T-cell (primary cell): Measurements from ENCODE around the gene REN. TPM values are rescaled to one million over a fixed set of nuclear protein-coding genes. Genes with fewer than 3 reads are reported as not detected.

ENCODE experiments used
- ATAC-seq, 4 experiments: fragments of 200-7000 bp in 3 of 4; fragments of 150-1000 bp in 1 of 4; cut with Tn5 transposase; replicated peaks in 1 of 4; 1 replicate in 3 of 4; 2 replicates in 1 of 4; pipeline ENCODE4 v1.10.0; 2021; ENCODE audit warnings: moderate library complexity in 3 of 4, mild to moderate bottlenecking in 2 of 4, moderate number of reproducible peaks in 1 of 4
- CTCF ChIA-PET, 2 donors: fragments of 300-600 bp; sonication (Branson Sonifier 250); formaldehyde crosslinking; loops; one replicate each; lab custom pipeline; 2022; ENCODE audit warnings: antibody characterized with exemption in 2 of 2; lab: Charles Lee
- POLR2A ChIA-PET, 2 donors: fragments of 300-600 bp; sonication (Branson Sonifier 250); formaldehyde crosslinking; loops; one replicate each; lab custom pipeline; 2022; ENCODE audit warnings: antibody characterized with exemption in 2 of 2; lab: Charles Lee
- DNase-seq, 35 experiments: peaks; one replicate each; pipeline versions ENCODE4 v3.0.0 to v3.0.0-alpha.2; 2013 to 2023
- H3K27ac ChIP-seq: one replicate; pipeline ENCODE4 v1.5.1; 2013; ENCODE audit warnings: low read length
- H3K27me3 ChIP-seq, 2 experiments: replicated peaks in 1 of 2; 1 replicate in 1 of 2; 2 replicates in 1 of 2; pipeline versions ENCODE4 v1.6.1 to v1.7.0; 2013; ENCODE audit warnings: low read length in 1 of 2, mixed read lengths in 1 of 2; ENCODE audit not compliant: control insufficient read depth in 2 of 2, insufficient read depth in 2 of 2; ENCODE audit errors: extremely low read depth in 1 of 2
- H3K36me3 ChIP-seq, 2 donors: 1 replicate in 1 of 2; 2 replicates in 1 of 2; pipeline versions ENCODE4 v1.6.1 to v1.7.0; 2013; ENCODE audit warnings: low read length in 1 of 2; ENCODE audit not compliant: control insufficient read depth in 2 of 2, insufficient read depth in 1 of 2; ENCODE audit errors: extremely low read depth in 1 of 2
- H3K4me1 ChIP-seq, 2 experiments: 1 replicate in 1 of 2; 2 replicates in 1 of 2; pipeline versions ENCODE4 v1.6.1 to v1.7.0; 2013; ENCODE audit warnings: low read length in 2 of 2, mixed read lengths in 1 of 2; ENCODE audit not compliant: insufficient read depth in 2 of 2, control insufficient read depth in 1 of 2; ENCODE audit errors: extremely low read depth in 1 of 2
- H3K4me3 ChIP-seq, 2 donors: 1 replicate in 1 of 2; 2 replicates in 1 of 2; pipeline versions ENCODE4 v1.5.1 to v1.7.0; 2013; ENCODE audit warnings: mild to moderate bottlenecking in 2 of 2, low read length in 1 of 2, moderate library complexity in 1 of 2; ENCODE audit not compliant: control insufficient read depth in 1 of 2; ENCODE audit errors: extremely low read depth in 1 of 2
- H3K9me3 ChIP-seq: 2 replicates; pipeline ENCODE4 v1.7.0; 2013
- H3K27ac Mint-ChIP-seq, 2 donors: one replicate each; pipeline ENCODE4 v1.8.0; 2020 to 2021; ENCODE audit warnings: mild to moderate bottlenecking in 2 of 2, mixed read lengths in 2 of 2
- H3K27me3 Mint-ChIP-seq, 2 donors: one replicate each; pipeline ENCODE4 v1.8.0; 2021 to 2022; ENCODE audit warnings: mixed read lengths in 2 of 2
- H3K36me3 Mint-ChIP-seq: one replicate; pipeline ENCODE4 v1.8.0; 2021; ENCODE audit warnings: mixed read lengths
- H3K4me1 Mint-ChIP-seq, 3 donors: one replicate each; pipeline ENCODE4 v1.8.0; 2020 to 2022; ENCODE audit warnings: mixed read lengths in 3 of 3, mild to moderate bottlenecking in 1 of 3
- H3K4me3 Mint-ChIP-seq, 3 donors: one replicate each; pipeline ENCODE4 v1.8.0; 2020 to 2022; ENCODE audit warnings: mild to moderate bottlenecking in 3 of 3, mixed read lengths in 3 of 3, moderate library complexity in 3 of 3
- H3K9me3 Mint-ChIP-seq, 3 donors: one replicate each; pipeline ENCODE4 v1.8.0; 2020 to 2022; ENCODE audit warnings: mixed read lengths in 3 of 3
- WGBS: methylation state at CpG from one replicate; pipeline ENCODE4 v1.1.5; 2013; ENCODE audit warnings: missing lambda C conversion rate; ENCODE audit not compliant: insufficient coverage; 5-methylcytosine and 5-hydroxymethylcytosine counted together
- total RNA-seq, 35 experiments: library from RNA in 6 of 35; stranded (reverse) in 6 of 35; fragments of 120-200 nt in 1 of 35; gene quantifications; one replicate each; pipeline versions ENCODE4 v1.2.1 to v1.2.4 and lab custom pipeline; 2013 to 2026

The REN gene
- total RNA-seq, 5 donors from 2014 or later (not counting 1 experiment from before 2014, with no cell fraction given), result not detected

DNA sequence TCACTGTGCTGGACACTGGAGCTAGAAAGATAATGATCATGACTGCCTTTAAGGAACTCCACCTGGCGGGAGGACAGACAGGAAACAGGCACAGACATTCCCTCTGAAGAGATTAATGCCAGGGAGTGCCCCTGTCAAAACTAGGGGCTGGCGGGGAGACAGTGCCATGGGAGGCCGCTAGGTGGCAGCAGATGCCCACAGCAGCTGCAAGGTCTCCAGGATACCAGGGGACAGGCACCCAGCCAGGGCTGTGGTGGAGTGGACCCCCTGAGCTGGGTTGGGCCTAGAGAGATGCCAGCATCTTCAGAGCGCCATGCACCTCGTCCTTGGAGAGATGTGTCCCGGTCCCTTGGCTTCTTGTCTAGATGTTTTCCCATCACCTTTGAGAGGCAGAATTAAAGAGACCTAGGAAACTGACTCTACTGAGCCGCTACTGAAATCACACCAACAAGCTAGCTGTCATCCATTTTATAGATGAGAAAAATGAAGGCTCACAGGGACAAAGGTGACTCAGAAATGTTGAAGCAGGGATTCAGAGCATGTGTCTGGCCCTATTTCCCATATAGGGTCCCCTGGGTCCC is 3.6 kb downstream of the REN start:
- H3K27me3 Mint-ChIP-seq, result peaks cover 6 to 15% of the 10 kb centered on the region in 2 donors
- H3K9me3 Mint-ChIP-seq, result peaks cover 3 to 5% (median 3%) of the 10 kb centered on the region in 3 donors
- POLR2A ChIA-PET, result no interaction called here

GRCh38 chr1:204161609-204162493 is 4.3 kb downstream of the REN start:
- Histone ChIP-seq H3K4me1 (no peaks in the 10 kb centered on the region), H3K9me3 (no peaks in the 10 kb centered on the region), H3K4me3 (no peak overlapping the region), H3K36me3 (no peaks in the 10 kb centered on the region), H3K27me3 (peaks cover 0 to 33% of the 10 kb centered on the region in 2 experiments), H3K27ac (no peak overlapping the region)
- CTCF ChIA-PET, result interaction anchor here (0.6 to 2.6 kb wide), 10 partner anchors 10 to 285 kb away, joined by 3 to 21 read pairs (median 4); no protein-coding TSS in a partner anchor
- Mint-ChIP-seq H3K27ac (no peak overlapping the region), H3K36me3 (no peaks in the 10 kb centered on the region), H3K9me3 (no peaks in the 10 kb centered on the region), H3K27me3 (peaks cover 6 to 16% of the 10 kb centered on the region in 2 donors), H3K4me3 (no peak overlapping the region), H3K4me1 (no peaks in the 10 kb centered on the region)
- POLR2A ChIA-PET, result no interaction called here
- ATAC-seq, result no peak
- WGBS, result 59% methylated on average over 10 of the region's 14 CpGs
- DNase-seq, result no peak

More for the DNA sequence above, 3.6 kb downstream of the REN start:
- DNase-seq, result peak; percentile 35 to 84 (median 71)
- no peak overlapping the region for H3K4me3 ChIP-seq
- H3K9me3 ChIP-seq, result no peaks in the 10 kb centered on the region
- H3K4me3 Mint-ChIP-seq, result no peak overlapping the region
- H3K27ac Mint-ChIP-seq, result no peak overlapping the region
- peak; percentile 87 to 97 (median 90) for ATAC-seq
- H3K27me3 ChIP-seq, result peaks cover 0 to 33% of the 10 kb centered on the region in 2 experiments
- no peak overlapping the region for H3K27ac ChIP-seq
- H3K4me1 Mint-ChIP-seq, result no peaks in the 10 kb centered on the region
- H3K36me3 Mint-ChIP-seq, result no peaks in the 10 kb centered on the region
- 0% methylated on average over 3 of the region's 7 CpGs for WGBS
- no peaks in the 10 kb centered on the region for H3K4me1 ChIP-seq
- CTCF ChIA-PET, result interaction anchor here (0.6 to 2.6 kb wide), 12 partner anchors 9 to 341 kb away, joined by 3 to 21 read pairs (median 4); no protein-coding TSS in a partner anchor
- no peaks in the 10 kb centered on the region for H3K36me3 ChIP-seq

DNA sequence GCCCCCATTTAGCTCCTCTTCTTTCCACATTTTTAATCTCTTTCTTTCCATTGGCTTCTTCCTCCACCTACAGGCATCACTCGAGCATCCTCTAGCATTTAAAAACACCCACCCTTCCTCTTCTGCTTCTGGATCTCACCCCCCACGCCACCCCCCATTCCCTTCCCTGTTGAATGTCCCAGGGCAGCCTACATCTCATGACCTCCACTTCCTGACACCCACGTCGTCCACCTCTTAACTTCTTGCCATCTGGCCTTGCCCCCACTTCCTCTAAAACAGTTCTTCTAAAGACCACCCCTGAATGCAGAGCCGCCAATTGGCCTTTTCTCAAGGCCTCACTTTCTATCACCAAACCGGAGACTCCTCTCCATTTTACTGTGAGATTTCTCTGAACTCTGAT is 8.2 kb downstream of the REN start:
- Histone ChIP-seq H3K27me3 (peaks cover 0 to 46% of the 10 kb centered on the region in 2 experiments), H3K36me3 (no peaks in the 10 kb centered on the region), H3K9me3 (no peaks in the 10 kb centered on the region), H3K4me1 (no peaks in the 10 kb centered on the region), H3K4me3 (no peak overlapping the region), H3K27ac (no peak overlapping the region)
- no peak overlapping the region for H3K27ac Mint-ChIP-seq
- ATAC-seq, result no peak
- DNase-seq, result no peak
- CTCF ChIA-PET, result interaction anchor here in 1 of 2 donors (0.6 kb wide), 1 partner anchor 531 kb away, joined by 4 read pairs; the partner anchor contains the start of gene ATP2B4
- peaks cover 3 to 19% of the 10 kb centered on the region in 2 donors for H3K27me3 Mint-ChIP-seq
- no peaks in the 10 kb centered on the region for H3K4me1 Mint-ChIP-seq
- no peaks in the 10 kb centered on the region for H3K36me3 Mint-ChIP-seq
- no peaks in the 10 kb centered on the region for H3K9me3 Mint-ChIP-seq
- WGBS, result 37% methylated on average over 5 of the region's 6 CpGs
- POLR2A ChIA-PET, result no interaction called here
- H3K4me3 Mint-ChIP-seq, result no peak overlapping the region

DNA sequence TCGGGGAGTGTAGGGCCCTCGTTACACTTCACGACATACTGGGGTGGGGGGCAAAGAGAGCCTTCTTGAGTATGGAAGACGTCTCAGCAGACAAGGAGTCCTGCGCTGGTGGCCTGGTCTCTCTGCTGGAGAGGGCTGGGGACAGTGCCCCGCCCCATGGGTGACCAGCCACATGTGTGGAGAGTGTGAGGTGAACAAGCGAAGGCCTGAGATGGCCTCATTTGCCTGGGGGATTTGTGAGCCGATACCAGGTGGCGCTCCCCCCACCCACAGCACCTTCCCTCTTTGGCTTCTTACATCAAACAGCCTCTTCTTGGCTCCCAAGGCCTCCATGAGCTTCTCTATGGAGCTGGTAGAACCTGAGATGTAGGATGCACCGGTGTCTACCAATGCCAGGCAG is 10.3 kb downstream of the REN start:
- H3K9me3 ChIP-seq, result no peaks in the 10 kb centered on the region
- no peaks in the 10 kb centered on the region for H3K36me3 Mint-ChIP-seq
- peaks cover 0 to 14% of the 10 kb centered on the region in 2 experiments for H3K4me1 ChIP-seq
- ATAC-seq (no peak), DNase-seq (no peak)
- H3K27ac Mint-ChIP-seq, result no peak overlapping the region
- ChIA-PET CTCF (interaction anchor here in 1 of 2 donors (0.9 kb wide), 1 partner anchor 9 kb away, joined by 5 read pairs; no protein-coding TSS in a partner anchor), POLR2A (no interaction called here)
- H3K9me3 Mint-ChIP-seq, result no peaks in the 10 kb centered on the region
- H3K4me3 ChIP-seq, result no peak overlapping the region
- H3K27ac ChIP-seq, result no peak overlapping the region
- H3K27me3 Mint-ChIP-seq, result peaks cover 0 to 14% of the 10 kb centered on the region in 2 donors
- H3K4me1 Mint-ChIP-seq, result peaks cover 0 to 5% (median 5%) of the 10 kb centered on the region in 3 donors
- WGBS, result 73% methylated on average over 6 of the region's 10 CpGs
- peaks cover 0 to 46% of the 10 kb centered on the region in 2 experiments for H3K27me3 ChIP-seq
- H3K4me3 Mint-ChIP-seq, result no peak overlapping the region
- H3K36me3 ChIP-seq, result no peaks in the 10 kb centered on the region

DNA sequence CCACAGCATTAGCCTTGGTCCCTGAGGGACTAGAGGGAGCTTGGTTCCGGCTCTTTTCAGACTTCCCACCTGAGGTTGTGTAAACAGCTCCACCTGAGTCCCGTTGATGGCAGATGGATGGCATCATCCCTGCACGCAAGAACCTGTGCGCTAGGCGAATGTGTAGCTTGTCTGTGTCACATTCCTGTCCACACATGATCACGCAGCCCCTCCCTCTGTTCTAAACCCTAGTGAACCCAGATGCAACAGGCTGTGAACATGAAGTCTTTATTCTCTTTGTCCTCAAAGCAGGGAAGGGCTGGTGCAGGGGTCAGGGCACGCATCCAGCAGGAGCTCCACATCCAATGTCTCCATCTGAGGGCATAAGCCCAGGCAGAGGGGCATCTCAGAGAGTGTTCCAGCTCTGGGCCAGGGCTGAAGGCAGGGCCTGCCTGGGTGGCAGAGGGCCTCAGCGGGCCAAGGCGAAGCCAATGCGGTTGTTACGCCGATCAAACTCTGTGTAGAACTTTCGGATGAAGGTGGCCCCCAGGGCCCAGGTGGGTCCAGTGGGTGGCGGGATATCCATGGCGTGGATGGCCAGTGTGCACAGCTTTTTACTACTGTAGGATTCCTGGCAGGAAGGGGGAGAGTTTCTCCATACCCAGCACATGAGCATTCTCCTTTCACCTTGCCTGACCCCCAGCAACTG is 11.4 kb downstream of the REN start:
- WGBS, result 93% methylated on average over 10 of the region's 15 CpGs
- DNase-seq (no peak), ATAC-seq (no peak)
- no peaks in the 10 kb centered on the region for H3K36me3 Mint-ChIP-seq
- CTCF ChIA-PET, result interaction anchor here in 1 of 2 donors (0.6 kb wide), 1 partner anchor 290 kb away, joined by 3 read pairs; no protein-coding TSS in a partner anchor
- H3K36me3 ChIP-seq, result no peaks in the 10 kb centered on the region
- POLR2A ChIA-PET, result no interaction called here
- H3K27ac Mint-ChIP-seq, result peak overlapping the region in 1 of 2 donors; percentile 49
- H3K9me3 Mint-ChIP-seq, result no peaks in the 10 kb centered on the region
- peaks cover 0 to 14% (median 8%) of the 10 kb centered on the region in 3 donors for H3K4me1 Mint-ChIP-seq
- no peak overlapping the region for H3K4me3 ChIP-seq
- peaks cover 0 to 45% of the 10 kb centered on the region in 2 experiments for H3K27me3 ChIP-seq
- peaks cover 0 to 13% of the 10 kb centered on the region in 2 donors for H3K27me3 Mint-ChIP-seq
- H3K27ac ChIP-seq, result no peak overlapping the region
- no peak overlapping the region for H3K4me3 Mint-ChIP-seq
- H3K4me1 ChIP-seq, result peaks cover 0 to 16% of the 10 kb centered on the region in 2 experiments
- no peaks in the 10 kb centered on the region for H3K9me3 ChIP-seq

DNA sequence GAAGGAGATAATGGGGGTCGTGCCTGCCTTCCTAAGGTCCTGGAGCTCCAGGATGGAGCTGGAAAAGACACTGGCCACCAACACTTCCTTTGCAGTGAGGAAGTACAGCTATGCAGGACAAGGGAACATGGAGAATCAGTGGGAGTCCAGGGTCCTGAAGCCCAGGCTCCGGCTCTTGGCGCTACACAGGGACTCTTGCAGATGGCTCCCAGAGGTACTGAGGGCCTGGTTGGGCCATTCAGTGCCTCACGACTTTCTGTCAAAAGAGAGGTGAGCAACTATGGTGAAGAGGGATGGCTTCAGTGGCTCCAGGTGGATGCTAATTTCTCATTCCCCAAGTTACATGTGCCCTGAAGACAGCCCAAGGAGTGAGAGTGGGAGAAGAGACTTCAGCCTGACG is 12.5 kb downstream of the REN start:
- Mint-ChIP-seq H3K9me3 (no peaks in the 10 kb centered on the region), H3K36me3 (no peaks in the 10 kb centered on the region), H3K4me1 (peaks cover 0 to 14% (median 8%) of the 10 kb centered on the region in 3 donors), H3K4me3 (peak overlapping the region in 1 of 3 donors; percentile 57), H3K27ac (no peak overlapping the region), H3K27me3 (peaks cover 0 to 13% of the 10 kb centered on the region in 2 donors)
- peaks cover 0 to 16% of the 10 kb centered on the region in 2 experiments for H3K4me1 ChIP-seq
- H3K36me3 ChIP-seq, result no peaks in the 10 kb centered on the region
- WGBS, result 80% methylated on average over 3 of the region's 5 CpGs
- no peak for ATAC-seq
- no peak overlapping the region for H3K4me3 ChIP-seq
- no peaks in the 10 kb centered on the region for H3K9me3 ChIP-seq
- peaks cover 0 to 45% of the 10 kb centered on the region in 2 experiments for H3K27me3 ChIP-seq
- CTCF ChIA-PET, result no interaction called here
- POLR2A ChIA-PET, result no interaction called here
- H3K27ac ChIP-seq, result no peak overlapping the region
- no peak for DNase-seq
